ENCODE results near the gene FSTL4.

- TF ChIP-seq, protein P1, sequence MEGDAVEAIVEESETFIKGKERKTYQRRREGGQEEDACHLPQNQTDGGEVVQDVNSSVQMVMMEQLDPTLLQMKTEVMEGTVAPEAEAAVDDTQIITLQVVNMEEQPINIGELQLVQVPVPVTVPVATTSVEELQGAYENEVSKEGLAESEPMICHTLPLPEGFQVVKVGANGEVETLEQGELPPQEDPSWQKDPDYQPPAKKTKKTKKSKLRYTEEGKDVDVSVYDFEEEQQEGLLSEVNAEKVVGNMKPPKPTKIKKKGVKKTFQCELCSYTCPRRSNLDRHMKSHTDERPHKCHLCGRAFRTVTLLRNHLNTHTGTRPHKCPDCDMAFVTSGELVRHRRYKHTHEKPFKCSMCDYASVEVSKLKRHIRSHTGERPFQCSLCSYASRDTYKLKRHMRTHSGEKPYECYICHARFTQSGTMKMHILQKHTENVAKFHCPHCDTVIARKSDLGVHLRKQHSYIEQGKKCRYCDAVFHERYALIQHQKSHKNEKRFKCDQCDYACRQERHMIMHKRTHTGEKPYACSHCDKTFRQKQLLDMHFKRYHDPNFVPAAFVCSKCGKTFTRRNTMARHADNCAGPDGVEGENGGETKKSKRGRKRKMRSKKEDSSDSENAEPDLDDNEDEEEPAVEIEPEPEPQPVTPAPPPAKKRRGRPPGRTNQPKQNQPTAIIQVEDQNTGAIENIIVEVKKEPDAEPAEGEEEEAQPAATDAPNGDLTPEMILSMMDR (IDR thresholded peaks at IDR 0.05; ENCODE audit: poor library complexity, severe bottlenecking) = no peak
- TF ChIP-seq TAF1 (IDR thresholded peaks at IDR 0.05; ENCODE audit: low read depth) = no peak
- no peak for TF ChIP-seq REST (IDR thresholded peaks at IDR 0.05; ENCODE audit: borderline replicate concordance)
- TF ChIP-seq EZH2 (IDR thresholded peaks at IDR 0.05; ENCODE audit: borderline replicate concordance, insufficient read depth, low read length, poor library complexity, severe bottlenecking) = no peak
- TF ChIP-seq RAD21 (conservative IDR thresholded peaks at IDR 0.05) = no peak
- TF ChIP-seq EP300 (conservative IDR thresholded peaks at IDR 0.05; ENCODE audit: poor library complexity, severe bottlenecking) = no peak
- no peak for TF ChIP-seq POLR2AphosphoS5 (IDR thresholded peaks at IDR 0.05)
- TF ChIP-seq SMC3 (conservative IDR thresholded peaks at IDR 0.05; ENCODE audit: poor library complexity) = no peak
Observed at GRCh38 chr5:133581348-133581747, 31.0 kb downstream of the FSTL4 start.

Measured in neural cell (in vitro differentiated cells).